ENCODE results near the gene KNDC1. TPM values are rescaled to one million over a fixed set of nuclear protein-coding genes. Genes with fewer than 3 reads are reported as not detected.

KNDC1 gene
- polyA plus RNA-seq, 1 donor from 2014 or later = 4.3 TPM

DNA sequence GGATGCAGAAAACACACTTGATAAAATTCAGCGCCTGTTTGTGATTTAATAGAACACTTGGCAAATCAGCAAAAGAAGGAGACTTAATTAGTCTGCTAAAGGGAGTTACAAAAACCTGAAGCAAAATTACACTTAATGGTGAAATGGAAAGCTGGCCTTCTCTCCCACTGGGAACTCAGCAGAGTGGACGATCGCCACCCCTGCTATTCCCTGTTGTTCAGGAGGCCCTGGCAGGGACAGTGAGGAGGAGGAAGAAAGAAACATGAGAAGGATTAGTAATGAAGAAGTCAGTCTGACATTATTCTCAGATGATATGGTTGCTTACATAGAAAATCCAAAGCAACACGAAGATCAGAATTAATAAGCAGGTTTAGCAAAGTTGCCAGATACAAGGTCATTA, 5.6 kb upstream of the KNDC1 start:
- H3K79me2 ChIP-seq (replicated peaks; ENCODE audit: insufficient read depth, low read length) = no peaks in the 10 kb centered on the region
- H2AFZ ChIP-seq (ENCODE audit: low read depth, low read length) = no peak overlapping the region
- H3K9me2 ChIP-seq (ENCODE audit: insufficient read depth, low read length) = no peaks in the 10 kb centered on the region
- no peaks in the 10 kb centered on the region for H3F3A ChIP-seq (ENCODE audit: insufficient read depth, low read length, poor library complexity, severe bottlenecking)
- no peaks in the 10 kb centered on the region for H3K27me3 ChIP-seq (ENCODE audit: insufficient read depth, low read depth, low read length)
- H3K4me3 ChIP-seq (ENCODE audit: low read length) = no peak overlapping the region
- no peaks in the 10 kb centered on the region for H3K36me3 ChIP-seq (ENCODE audit: insufficient read depth, low read length)
- no peaks in the 10 kb centered on the region for H3K9me3 ChIP-seq (ENCODE audit: low read length)
- no peak overlapping the region for H3K9ac ChIP-seq (ENCODE audit: low read length)
- TF ChIP-seq SMC3 (conservative IDR thresholded peaks at IDR 0.05; ENCODE audit: poor library complexity) (no peak), MXI1 (conservative IDR thresholded peaks at IDR 0.05; ENCODE audit: poor library complexity, severe bottlenecking) (no peak), EZH2 (IDR thresholded peaks at IDR 0.05; ENCODE audit: borderline replicate concordance, insufficient read depth, low read length, poor library complexity, severe bottlenecking) (no peak), RAD21 (conservative IDR thresholded peaks at IDR 0.05) (no peak), EP300 (conservative IDR thresholded peaks at IDR 0.05; ENCODE audit: poor library complexity, severe bottlenecking) (no peak), POLR2AphosphoS5 (IDR thresholded peaks at IDR 0.05) (no peak)
- TF ChIP-seq, protein P1, sequence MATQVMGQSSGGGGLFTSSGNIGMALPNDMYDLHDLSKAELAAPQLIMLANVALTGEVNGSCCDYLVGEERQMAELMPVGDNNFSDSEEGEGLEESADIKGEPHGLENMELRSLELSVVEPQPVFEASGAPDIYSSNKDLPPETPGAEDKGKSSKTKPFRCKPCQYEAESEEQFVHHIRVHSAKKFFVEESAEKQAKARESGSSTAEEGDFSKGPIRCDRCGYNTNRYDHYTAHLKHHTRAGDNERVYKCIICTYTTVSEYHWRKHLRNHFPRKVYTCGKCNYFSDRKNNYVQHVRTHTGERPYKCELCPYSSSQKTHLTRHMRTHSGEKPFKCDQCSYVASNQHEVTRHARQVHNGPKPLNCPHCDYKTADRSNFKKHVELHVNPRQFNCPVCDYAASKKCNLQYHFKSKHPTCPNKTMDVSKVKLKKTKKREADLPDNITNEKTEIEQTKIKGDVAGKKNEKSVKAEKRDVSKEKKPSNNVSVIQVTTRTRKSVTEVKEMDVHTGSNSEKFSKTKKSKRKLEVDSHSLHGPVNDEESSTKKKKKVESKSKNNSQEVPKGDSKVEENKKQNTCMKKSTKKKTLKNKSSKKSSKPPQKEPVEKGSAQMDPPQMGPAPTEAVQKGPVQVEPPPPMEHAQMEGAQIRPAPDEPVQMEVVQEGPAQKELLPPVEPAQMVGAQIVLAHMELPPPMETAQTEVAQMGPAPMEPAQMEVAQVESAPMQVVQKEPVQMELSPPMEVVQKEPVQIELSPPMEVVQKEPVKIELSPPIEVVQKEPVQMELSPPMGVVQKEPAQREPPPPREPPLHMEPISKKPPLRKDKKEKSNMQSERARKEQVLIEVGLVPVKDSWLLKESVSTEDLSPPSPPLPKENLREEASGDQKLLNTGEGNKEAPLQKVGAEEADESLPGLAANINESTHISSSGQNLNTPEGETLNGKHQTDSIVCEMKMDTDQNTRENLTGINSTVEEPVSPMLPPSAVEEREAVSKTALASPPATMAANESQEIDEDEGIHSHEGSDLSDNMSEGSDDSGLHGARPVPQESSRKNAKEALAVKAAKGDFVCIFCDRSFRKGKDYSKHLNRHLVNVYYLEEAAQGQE (IDR thresholded peaks at IDR 0.05; ENCODE audit: borderline replicate concordance) = no peak
- H3K4me2 ChIP-seq (ENCODE audit: low read length) = no peak overlapping the region
- H3K27ac ChIP-seq (ENCODE audit: low read length) = no peak overlapping the region
- no peaks in the 10 kb centered on the region for H4K20me1 ChIP-seq (ENCODE audit: insufficient read depth)

GRCh38 chr10:133154996-133155778, 4.8 kb upstream of the KNDC1 start:
- Histone ChIP-seq H3F3A (ENCODE audit: insufficient read depth, low read length, poor library complexity, severe bottlenecking) (no peaks in the 10 kb centered on the region), H3K9ac (ENCODE audit: low read length) (no peak overlapping the region), H3K4me3 (ENCODE audit: low read length) (no peak overlapping the region), H2AFZ (ENCODE audit: low read depth, low read length) (no peak overlapping the region), H3K79me2 (replicated peaks; ENCODE audit: insufficient read depth, low read length) (no peaks in the 10 kb centered on the region), H3K9me3 (ENCODE audit: low read length) (no peaks in the 10 kb centered on the region), H3K27ac (ENCODE audit: low read length) (no peak overlapping the region), H3K4me2 (ENCODE audit: low read length) (no peak overlapping the region), H3K27me3 (ENCODE audit: insufficient read depth, low read depth, low read length) (no peaks in the 10 kb centered on the region), H3K9me2 (ENCODE audit: insufficient read depth, low read length) (no peaks in the 10 kb centered on the region), H4K20me1 (ENCODE audit: insufficient read depth) (no peaks in the 10 kb centered on the region), H3K36me3 (ENCODE audit: insufficient read depth, low read length) (no peaks in the 10 kb centered on the region)
- TF ChIP-seq EZH2 (IDR thresholded peaks at IDR 0.05; ENCODE audit: borderline replicate concordance, insufficient read depth, low read length, poor library complexity, severe bottlenecking) (no peak), CTCF (IDR thresholded peaks at IDR 0.05; ENCODE audit: poor library complexity, severe bottlenecking) (no peak), RAD21 (conservative IDR thresholded peaks at IDR 0.05) (no peak), EP300 (conservative IDR thresholded peaks at IDR 0.05; ENCODE audit: poor library complexity, severe bottlenecking) (no peak), MXI1 (conservative IDR thresholded peaks at IDR 0.05; ENCODE audit: poor library complexity, severe bottlenecking) (no peak), POLR2AphosphoS5 (IDR thresholded peaks at IDR 0.05) (no peak), TAF1 (IDR thresholded peaks at IDR 0.05; ENCODE audit: low read depth) (no peak), SMC3 (conservative IDR thresholded peaks at IDR 0.05; ENCODE audit: poor library complexity) (no peak)
- TF ChIP-seq, protein P1 (IDR thresholded peaks at IDR 0.05; ENCODE audit: borderline replicate concordance) = no peak
